ENCODE data around the gene ADCK1. TPM values are rescaled to one million over a fixed set of nuclear protein-coding genes. Genes with fewer than 3 reads are reported as not detected.

Gene ADCK1
- total and polyA plus RNA-seq, 2 experiments from 2014 or later = 6.7 to 11.2 TPM

GRCh38 chr14:77883847-77884238 is 83.9 kb downstream of the ADCK1 start:
- Mint-ChIP-seq H3K36me3 (ENCODE audit: low read depth) (peaks cover 9% of the 10 kb centered on the region), H3K27ac (no peak overlapping the region), H3K4me1 (peaks cover 5% of the 10 kb centered on the region; the same call in 1 of the 3 replicates), H3K9me3 (no peaks in the 10 kb centered on the region; the same call in 2 of the 3 replicates), H3K27me3 (ENCODE audit: insufficient read depth, low read depth, poor library complexity) (peaks cover 2% of the 10 kb centered on the region), H3K4me3 (no peak overlapping the region)
- no peaks in the 10 kb centered on the region for H3K79me2 ChIP-seq (replicated peaks; ENCODE audit: insufficient read depth)
- TF ChIP-seq EZH2 (IDR thresholded peaks at IDR 0.05; ENCODE audit: low read depth, unreplicated experiment) = no peak
- no peak for TF ChIP-seq ZNF462 (CRISPR knock-in tag; IDR thresholded peaks at IDR 0.05)
- no peak for TF ChIP-seq NANOG (IDR thresholded peaks at IDR 0.05; ENCODE audit: borderline replicate concordance)
- no peak for TF ChIP-seq ETS1 (IDR thresholded peaks at IDR 0.05)
- no peak for TF ChIP-seq CREB1 (CRISPR knock-in tag; IDR thresholded peaks at IDR 0.05; ENCODE audit: low read depth)
- no peak for TF ChIP-seq ZNF114 (CRISPR knock-in tag; IDR thresholded peaks at IDR 0.05)
- TF ChIP-seq JUNB (IDR thresholded peaks at IDR 0.05; ENCODE audit: unreplicated experiment) = no peak
- TF ChIP-seq CTCF (conservative IDR thresholded peaks at IDR 0.05; ENCODE audit: low read depth in 2 of 2) = no peak
- TF ChIP-seq ZNF331 (CRISPR knock-in tag; IDR thresholded peaks at IDR 0.05; ENCODE audit: low read depth) = no peak
- no peak for TF ChIP-seq EZH2phosphoT487 (IDR thresholded peaks at IDR 0.05; ENCODE audit: unreplicated experiment)
- no peak for TF ChIP-seq POLR2AphosphoS5 (IDR thresholded peaks at IDR 0.05; ENCODE audit: low read depth)
- H3K4me2 ChIP-seq = no peak overlapping the region
- no peaks in the 10 kb centered on the region for H3K4me1 ChIP-seq (ENCODE audit: insufficient read depth)
- no peaks in the 10 kb centered on the region for H3K27me3 ChIP-seq (ENCODE audit: insufficient read depth)
- no peaks in the 10 kb centered on the region for H3K9me2 ChIP-seq (ENCODE audit: insufficient read depth)
- H3F3A ChIP-seq (replicated peaks; ENCODE audit: low read depth) = no peaks in the 10 kb centered on the region
- DNase-seq (ENCODE audit: low spot score) (no peak), ATAC-seq (no peak)
- H3K36me3 ChIP-seq (ENCODE audit: insufficient read depth) = no peaks in the 10 kb centered on the region
- H3K4me3 ChIP-seq = no peak overlapping the region
- H4K20me1 ChIP-seq (replicated peaks; ENCODE audit: insufficient read depth) = no peaks in the 10 kb centered on the region
- H3K27ac ChIP-seq (ENCODE audit: low read depth) = no peak overlapping the region
- H2AFZ ChIP-seq = no peak overlapping the region
